ENCODE measurements around the gene ASF1B. TPM values are rescaled to one million over a fixed set of nuclear protein-coding genes. Genes with fewer than 3 reads are reported as not detected.

Gene ASF1B
- total RNA-seq, 2 donors from 2014 or later, result 62.6 to 73.7 TPM

DNA sequence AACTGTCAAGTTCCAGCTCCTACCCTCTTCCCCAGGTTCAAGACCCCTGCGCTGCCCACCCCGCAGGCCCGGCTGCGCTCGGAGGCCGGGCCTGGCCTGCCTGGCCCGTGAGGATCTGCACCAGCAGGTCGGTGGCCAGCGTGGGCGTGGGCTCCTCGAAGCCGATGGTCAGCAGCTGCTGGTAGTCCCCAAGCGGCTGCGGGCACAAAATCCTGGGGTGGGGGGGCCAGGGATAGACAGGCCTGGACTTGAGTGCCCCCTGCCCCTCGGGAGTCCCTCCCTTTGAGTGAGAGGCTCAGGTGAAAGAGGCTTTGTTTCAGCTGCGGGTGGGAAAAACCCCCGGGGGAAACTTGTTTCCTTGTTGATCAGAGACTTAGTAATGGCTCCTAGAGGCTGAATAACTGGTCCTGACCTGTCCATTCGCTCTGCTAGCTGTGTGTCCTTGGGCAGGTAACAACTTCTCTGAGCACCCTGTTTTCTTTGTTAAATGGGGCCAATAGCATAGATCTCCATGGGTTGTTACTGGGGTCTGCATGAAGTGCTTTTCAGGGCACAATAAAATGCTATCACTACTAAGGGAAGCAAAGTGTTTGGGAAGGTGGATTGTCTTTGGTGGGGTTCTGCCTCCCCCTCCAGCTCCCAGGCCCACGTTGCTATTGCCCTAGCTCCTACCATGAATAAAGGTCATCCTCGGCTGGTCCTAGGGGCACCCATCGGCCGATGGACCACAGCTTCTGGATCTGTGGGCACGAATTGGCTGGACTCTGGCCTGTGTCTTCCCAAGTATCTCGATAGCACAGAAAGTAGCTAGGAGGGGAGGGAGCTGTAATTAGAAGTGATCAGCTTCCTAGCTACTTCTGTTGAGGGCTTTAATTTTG is 54.4 kb downstream of the ASF1B start:
- Mint-ChIP-seq H3K27me3 (no peaks in the 10 kb centered on the region), H3K36me3 (ENCODE audit: low read depth) (peaks cover 13% of the 10 kb centered on the region), H3K4me1 (peaks cover 3% of the 10 kb centered on the region), H3K9me3 (no peaks in the 10 kb centered on the region), H3K27ac (peak overlapping the region; percentile 98), H3K4me3 (peak overlapping the region; percentile 93)
- peak; percentile 36 for ATAC-seq (replicated peaks)

DNA sequence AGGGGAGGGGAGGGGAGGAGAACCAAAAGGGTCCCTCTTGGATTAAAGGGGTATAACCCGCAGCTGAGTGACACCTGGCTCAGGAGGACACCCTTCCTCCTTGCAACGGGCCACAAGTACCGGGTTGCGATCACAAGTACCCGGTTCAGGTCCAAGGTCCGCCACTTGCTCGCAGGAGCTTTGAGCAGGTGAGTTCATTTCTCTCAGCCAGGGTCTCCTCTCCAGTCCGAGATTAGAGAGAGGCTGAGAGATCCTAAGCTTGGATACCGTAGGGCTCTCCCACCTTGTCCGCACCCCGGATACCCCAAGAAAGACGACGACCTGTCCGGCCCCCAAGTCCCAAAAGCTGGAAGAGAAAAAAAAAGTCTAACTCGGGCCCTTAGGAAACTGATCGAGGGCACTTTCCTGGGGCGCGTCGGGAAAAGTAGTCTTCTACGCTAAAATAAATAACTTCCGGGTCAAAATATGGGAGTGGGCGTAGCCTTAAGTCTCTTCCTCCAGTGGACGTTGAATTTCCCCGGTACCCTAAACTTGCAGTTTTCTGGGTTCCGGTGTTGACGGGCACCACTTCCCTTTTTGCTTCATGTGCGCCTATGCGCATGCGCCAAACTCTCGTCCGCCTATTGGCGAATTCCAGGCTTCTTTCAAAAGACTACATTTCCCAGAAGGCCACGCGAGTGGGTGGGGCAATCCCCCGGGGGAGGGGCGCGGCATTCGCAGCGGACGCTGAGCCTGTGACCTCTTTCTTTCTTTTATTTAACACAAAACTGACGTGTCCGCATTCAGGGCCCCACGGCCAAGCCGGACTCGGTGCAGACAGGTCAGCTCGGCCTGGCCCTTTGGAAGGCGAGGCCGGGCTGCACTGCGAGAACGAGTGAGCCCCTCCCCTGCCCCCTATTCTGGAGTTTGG is 55.2 kb downstream of the ASF1B start:
- ATAC-seq (replicated peaks), result peak; percentile 96
- Mint-ChIP-seq H3K27me3 (no peaks in the 10 kb centered on the region), H3K36me3 (ENCODE audit: low read depth) (peaks cover 7% of the 10 kb centered on the region), H3K4me1 (peaks cover 3% of the 10 kb centered on the region), H3K9me3 (no peaks in the 10 kb centered on the region), H3K4me3 (peak overlapping the region; percentile 93), H3K27ac (peak overlapping the region; percentile 98)

DNA sequence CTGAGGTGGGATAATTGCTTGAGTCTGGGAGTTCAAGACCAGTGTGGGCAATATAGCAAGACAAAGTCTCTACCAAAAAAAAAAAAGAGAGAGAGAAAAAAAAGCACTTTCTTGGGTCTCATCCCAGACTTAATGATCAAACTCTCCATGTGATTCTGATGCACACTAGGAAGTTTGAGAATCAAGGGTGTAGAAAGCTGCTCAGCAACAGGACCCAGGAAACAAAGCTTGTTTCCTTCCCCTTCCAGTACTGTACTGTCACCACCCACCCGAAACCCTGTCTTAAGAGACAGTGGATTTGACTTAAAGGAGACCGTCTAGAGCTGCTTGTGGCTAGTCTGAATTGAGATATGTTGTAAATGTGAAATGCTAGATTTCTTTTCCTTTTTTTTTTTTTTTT is 58.0 kb downstream of the ASF1B start:
- Mint-ChIP-seq H3K27ac (no peak overlapping the region), H3K9me3 (no peaks in the 10 kb centered on the region), H3K4me3 (no peak overlapping the region), H3K4me1 (no peaks in the 10 kb centered on the region), H3K27me3 (no peaks in the 10 kb centered on the region), H3K36me3 (ENCODE audit: low read depth) (peaks cover 7% of the 10 kb centered on the region)
- no peak for ATAC-seq (replicated peaks)

- no peaks in the 10 kb centered on the region for H3K27me3 Mint-ChIP-seq
- peak overlapping the region; percentile 92 for H3K4me3 Mint-ChIP-seq
- peak; percentile 24 for ATAC-seq (replicated peaks)
- H3K27ac Mint-ChIP-seq, result peak overlapping the region; percentile 82
- no peaks in the 10 kb centered on the region for H3K9me3 Mint-ChIP-seq
- H3K4me1 Mint-ChIP-seq, result no peaks in the 10 kb centered on the region
- no peaks in the 10 kb centered on the region for H3K36me3 Mint-ChIP-seq (ENCODE audit: low read depth)
Measured at GRCh38 chr19:14073925-14074838, 62.2 kb downstream of the ASF1B start.

DNA sequence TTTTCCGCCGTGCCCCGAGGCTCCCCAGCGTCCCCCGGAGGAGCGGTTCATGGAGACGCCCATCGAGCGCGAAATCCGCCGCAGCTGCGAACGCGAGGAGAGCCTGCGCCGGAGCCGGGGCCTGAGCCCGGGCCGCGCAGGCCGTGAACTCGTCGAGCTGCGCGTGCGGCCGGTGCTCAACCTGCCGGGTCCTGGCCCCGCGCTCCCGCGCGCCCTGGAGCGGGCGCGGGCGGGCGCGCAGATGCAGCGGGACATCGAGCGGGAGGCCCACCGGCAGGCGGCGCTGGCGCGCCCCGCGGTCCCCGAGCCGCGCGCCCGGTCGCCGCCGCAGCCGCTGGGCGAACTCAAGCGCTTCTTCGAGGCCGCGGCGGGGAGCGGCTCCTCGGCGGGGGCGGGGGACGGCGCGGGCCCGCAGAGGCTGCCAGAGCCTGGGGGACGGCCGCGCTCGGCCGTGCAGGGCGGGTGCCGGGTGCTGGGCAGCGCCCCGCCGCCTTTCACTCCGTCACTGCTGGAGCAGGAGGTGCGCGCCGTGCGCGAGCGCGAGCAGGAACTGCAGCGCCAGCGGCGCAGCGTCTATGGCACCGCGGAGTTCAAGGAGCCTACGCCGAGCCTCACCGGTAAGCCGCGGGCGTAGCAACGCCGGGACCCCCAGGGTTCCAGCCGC is 63.0 kb downstream of the ASF1B start:
- H3K4me1 Mint-ChIP-seq, result no peaks in the 10 kb centered on the region
- no peaks in the 10 kb centered on the region for H3K27me3 Mint-ChIP-seq
- peak overlapping the region; percentile 82 for H3K27ac Mint-ChIP-seq
- ATAC-seq (replicated peaks), result peak; percentile 74
- H3K36me3 Mint-ChIP-seq (ENCODE audit: low read depth), result no peaks in the 10 kb centered on the region
- H3K9me3 Mint-ChIP-seq, result no peaks in the 10 kb centered on the region
- H3K4me3 Mint-ChIP-seq, result peak overlapping the region; percentile 92

DNA sequence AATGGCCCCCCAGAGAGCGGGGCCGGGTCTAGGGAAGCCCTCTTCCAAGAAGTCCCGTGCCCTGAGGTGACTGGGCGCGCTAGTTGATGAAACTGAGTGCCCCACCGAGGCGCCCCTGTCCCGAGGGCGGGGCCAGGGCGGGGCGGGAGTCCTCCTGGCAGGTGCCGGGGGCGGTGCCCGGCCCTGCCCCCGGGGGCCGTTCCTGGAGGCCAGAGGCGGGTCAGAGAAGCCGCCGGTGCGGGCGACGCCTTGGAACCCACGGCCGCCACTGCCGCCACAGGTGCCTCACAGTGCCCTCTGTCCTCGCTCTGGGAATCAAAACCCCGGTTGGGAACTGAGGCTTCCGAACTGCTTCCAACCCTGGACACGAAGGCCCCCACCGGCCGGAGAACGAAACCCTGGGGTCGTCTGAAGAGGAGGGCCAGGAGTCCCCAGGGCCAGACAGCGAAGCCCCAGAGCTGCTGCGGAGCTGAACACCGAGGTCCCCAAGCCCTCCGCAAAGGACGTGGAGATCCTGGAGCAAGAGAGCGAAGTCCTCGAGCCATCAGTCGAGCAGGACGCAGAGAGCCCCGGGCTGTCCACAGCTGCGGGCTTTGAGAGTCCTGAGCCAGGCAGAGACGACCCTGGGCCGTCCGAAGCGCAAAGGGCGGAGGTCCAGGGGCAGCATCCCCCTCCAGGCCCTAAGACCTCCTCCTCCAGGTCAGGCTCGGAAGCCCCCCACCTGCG is 63.7 kb downstream of the ASF1B start, which contains the start of gene MISP3:
MISP3 (plus strand) TSS at position 252 of the 726 bp plus-strand sequence. CDS start 524 bp downstream, outside the sequence.
- ATAC-seq (replicated peaks), result peak; percentile 44
- no peaks in the 10 kb centered on the region for H3K27me3 Mint-ChIP-seq
- peak within 1 kb of the TSS; percentile 92 for H3K4me3 Mint-ChIP-seq
- H3K4me1 Mint-ChIP-seq, result no peaks in the 10 kb centered on the region
- no peaks in the 10 kb centered on the region for H3K9me3 Mint-ChIP-seq
- H3K27ac Mint-ChIP-seq, result peak within 1 kb of the TSS; percentile 82
- H3K36me3 Mint-ChIP-seq (ENCODE audit: low read depth), result no peaks in the 10 kb centered on the region

DNA sequence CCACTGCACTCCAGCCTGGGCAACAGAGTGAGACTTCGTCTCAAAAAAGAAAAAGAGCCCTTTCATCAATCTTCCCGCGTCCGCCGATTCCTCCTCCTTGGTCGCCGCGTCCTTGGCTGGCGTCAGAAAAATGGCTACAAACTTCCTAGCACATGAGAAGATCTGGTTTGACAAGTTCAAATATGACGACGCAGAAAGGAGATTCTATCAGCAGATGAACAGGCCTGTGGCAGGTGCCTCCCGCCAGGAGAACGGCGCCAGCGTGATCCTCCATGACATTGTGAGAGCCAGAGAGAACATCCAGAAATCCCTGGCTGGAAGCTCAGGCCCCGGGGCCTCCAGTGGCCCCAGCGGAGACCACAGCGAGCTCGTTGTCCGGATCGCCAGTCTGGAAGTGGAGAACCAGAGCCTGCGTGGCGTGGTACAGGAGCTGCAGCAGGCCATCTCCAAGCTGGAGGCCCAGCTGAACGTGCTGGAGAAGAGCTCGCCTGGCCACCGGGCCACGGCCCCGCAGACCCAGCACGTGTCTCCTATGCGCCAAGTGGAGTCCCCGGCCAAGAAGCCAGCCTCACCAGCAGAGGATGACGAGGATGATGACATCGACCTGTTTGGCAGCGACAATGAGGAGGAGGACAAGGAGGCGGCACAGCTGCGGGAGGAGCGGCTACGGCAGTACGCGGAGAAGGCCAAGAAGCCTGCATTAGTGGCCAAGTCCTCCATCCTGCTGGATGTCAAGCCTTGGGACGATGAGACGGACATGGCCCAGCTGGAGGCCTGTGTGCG is 65.9 kb downstream of the ASF1B start:
- Mint-ChIP-seq H3K4me3 (peak overlapping the region; percentile 42), H3K27ac (no peak overlapping the region), H3K27me3 (no peaks in the 10 kb centered on the region), H3K36me3 (ENCODE audit: low read depth) (no peaks in the 10 kb centered on the region), H3K4me1 (no peaks in the 10 kb centered on the region), H3K9me3 (no peaks in the 10 kb centered on the region)
- no peak for ATAC-seq (replicated peaks)

Other genes with a start within 250 kb of the ASF1B start
- gene BRME1, start 230.5 kb downstream of the ASF1B start, total RNA-seq, result 10 to 100 TPM in 1 of 2 donors, 1 to 10 TPM in 1; 4.8 to 12.5 TPM
- 10 to 100 TPM; 34.6 to 35.4 TPM for gene CC2D1A, start 230.4 kb downstream of the ASF1B start, total RNA-seq
- gene PODNL1, start 198.2 kb downstream of the ASF1B start, total RNA-seq, result 1 to 10 TPM in 1 of 2 donors, under 1 TPM in 1; 0.90 to 1.0 TPM
- 10 to 100 TPM; 60.9 to 67.7 TPM for gene DCAF15, start 184.1 kb downstream of the ASF1B start, total RNA-seq
- gene RFX1, start 130.3 kb downstream of the ASF1B start, total RNA-seq, result 10 to 100 TPM; 12.6 to 12.9 TPM
- not detected for gene RLN3, start 108.4 kb downstream of the ASF1B start, total RNA-seq
- 10 to 100 TPM; 52.1 to 53.9 TPM for gene IL27RA, start 104.8 kb downstream of the ASF1B start, total RNA-seq
- gene PALM3, start 74.5 kb downstream of the ASF1B start, total RNA-seq, result not detected
- gene MISP3, start 63.8 kb downstream of the ASF1B start, total RNA-seq, result 1 to 10 TPM; 1.5 to 4.1 TPM
- under 1 TPM in 1 of 2 donors, not detected in 1; 0.42 TPM for gene C19orf67, start 50.8 kb downstream of the ASF1B start, total RNA-seq
- 10 to 100 TPM; 62.1 to 77.5 TPM for gene SAMD1, start 45.8 kb downstream of the ASF1B start, total RNA-seq
- 10 to 100 TPM; 43.1 to 69.5 TPM for gene PRKACA, start 18.8 kb downstream of the ASF1B start, total RNA-seq
- gene ADGRL1, start 69.6 kb upstream of the ASF1B start, total RNA-seq, result 1 to 10 TPM; 3.9 to 8.4 TPM
- gene ADGRE5, start 244.9 kb upstream of the ASF1B start, total RNA-seq, result 100 to 1,000 TPM; 184 to 261 TPM

Data from activated T-helper 17 cell treated with anti-CD3 and anti-CD28 coated beads, Interleukin-2, amount 50 U/mL, for 72 hours (primary cell).